WTC11 (cell line): ENCODE results near the gene YLPM1. TPM values are rescaled to one million over a fixed set of nuclear protein-coding genes. Genes with fewer than 3 reads are reported as not detected.

Experiments
- ATAC-seq: fragments of 200-7000 bp; cut with Tn5 transposase; 2 replicates; pipeline ENCODE4 v1.10.0; 2021; ENCODE audit warnings: mild to moderate bottlenecking, moderate library complexity
- CTCF ChIA-PET: fragments of 300-600 bp; sonication (Branson Sonifier 250); formaldehyde crosslinking; loops from one replicate; lab custom pipeline; 2021; ENCODE audit warnings: antibody characterized with exemption; lab: Charles Lee
- POLR2A ChIA-PET: fragments of 350-600 bp; sonication (Branson Sonifier 250); formaldehyde crosslinking; loops from one replicate; lab custom pipeline; 2021; ENCODE audit warnings: antibody characterized with exemption; lab: Charles Lee
- DNase-seq: peaks from one replicate; pipeline ENCODE4 v3.0.0; 2021; ENCODE audit warnings: low spot score
- H3K27ac Mint-ChIP-seq: 2 replicates; pipeline ENCODE4 v1.8.0; 2021; ENCODE audit warnings: mixed read lengths
- H3K27me3 Mint-ChIP-seq: 2 replicates; pipeline ENCODE4 v1.8.0; 2021; ENCODE audit warnings: low read depth, mild to moderate bottlenecking, moderate library complexity, mixed read lengths
- H3K36me3 Mint-ChIP-seq: 2 replicates; pipeline ENCODE4 v1.8.0; 2021; ENCODE audit warnings: mixed read lengths
- H3K4me1 Mint-ChIP-seq: 2 replicates; pipeline ENCODE4 v1.8.0; 2022; ENCODE audit warnings: mixed read lengths
- H3K4me3 Mint-ChIP-seq: 2 replicates; pipeline ENCODE4 v1.8.0; 2021; ENCODE audit warnings: mild to moderate bottlenecking, moderate library complexity, mixed read lengths
- H3K9me3 Mint-ChIP-seq: 2 replicates; pipeline ENCODE4 v1.8.0; 2021; ENCODE audit warnings: mixed read lengths
- ATF2 ChIP-seq: sonication (generic); formaldehyde crosslinking; IDR thresholded peaks from 2 replicates; pipeline ENCODE4 v1.8.1; 2022; ENCODE audit warnings: low read depth, missing genetic modification reagents, borderline replicate concordance
- CREM ChIP-seq: sonication (generic); formaldehyde crosslinking; IDR thresholded peaks from 2 replicates; pipeline ENCODE4 v1.8.1; 2022; ENCODE audit warnings: mild to moderate bottlenecking, missing genetic modification reagents, moderate library complexity
- CTCF ChIP-seq: fragments of 200-600 bp; IDR thresholded peaks from 2 replicates; pipeline ENCODE4 v1.8.0; 2022; ENCODE audit warnings: antibody characterized with exemption
- E2F5 ChIP-seq: sonication (generic); formaldehyde crosslinking; IDR thresholded peaks from 2 replicates; pipeline ENCODE4 v1.8.1; 2022; ENCODE audit warnings: mild to moderate bottlenecking, moderate library complexity, missing genetic modification reagents
- EMX1 ChIP-seq: fragments of 250-450 bp; sonication (Bioruptor Pico); IDR thresholded peaks from 2 replicates; pipeline ENCODE4 v1.8.0; 2021; ENCODE audit warnings: mild to moderate bottlenecking
- ERG ChIP-seq: fragments of 250-450 bp; sonication (Bioruptor Pico); IDR thresholded peaks from 2 replicates; pipeline ENCODE4 v1.8.0; 2021; ENCODE audit warnings: mild to moderate bottlenecking
- FOXP4 ChIP-seq: sonication (generic); formaldehyde crosslinking; IDR thresholded peaks from 2 replicates; pipeline ENCODE4 v1.8.0; 2022; ENCODE audit warnings: mild to moderate bottlenecking, missing genetic modification reagents
- GRHL2 ChIP-seq: fragments of 250-450 bp; sonication (Bioruptor Pico); IDR thresholded peaks from 2 replicates; pipeline ENCODE4 v1.8.0; 2022; ENCODE audit warnings: mild to moderate bottlenecking, moderate library complexity; ENCODE audit not compliant: insufficient replicate concordance, severe bottlenecking
- IRF2 ChIP-seq: sonication (generic); formaldehyde crosslinking; IDR thresholded peaks from 2 replicates; pipeline ENCODE4 v1.8.0; 2022; ENCODE audit warnings: low read depth, missing genetic modification reagents, borderline replicate concordance
- JUN ChIP-seq: sonication (generic); formaldehyde crosslinking; IDR thresholded peaks from 2 replicates; pipeline ENCODE4 v1.8.0; 2023; ENCODE audit warnings: mild to moderate bottlenecking, missing genetic modification reagents
- KAT7 ChIP-seq: sonication (generic); formaldehyde crosslinking; IDR thresholded peaks from 2 replicates; pipeline ENCODE4 v1.8.1; 2023; ENCODE audit warnings: missing genetic modification reagents, mild to moderate bottlenecking, borderline replicate concordance
- NFE2L1 ChIP-seq: sonication (generic); formaldehyde crosslinking; IDR thresholded peaks from 2 replicates; pipeline ENCODE4 v1.8.1; 2023; ENCODE audit warnings: missing genetic modification reagents
- NR1H2 ChIP-seq: sonication (generic); formaldehyde crosslinking; IDR thresholded peaks from 2 replicates; pipeline ENCODE4 v1.9.0; 2021; ENCODE audit warnings: mild to moderate bottlenecking, moderate library complexity, missing genetic modification reagents
- ZBTB43 ChIP-seq: sonication (generic); formaldehyde crosslinking; IDR thresholded peaks from 2 replicates; pipeline ENCODE4 v1.8.1; 2023; ENCODE audit warnings: mild to moderate bottlenecking, missing genetic modification reagents
- ZNF219 ChIP-seq: sonication (generic); formaldehyde crosslinking; IDR thresholded peaks from 2 replicates; pipeline ENCODE4 v1.8.0; 2023; ENCODE audit warnings: missing genetic modification reagents, mild to moderate bottlenecking, borderline replicate concordance
- ZNF263 ChIP-seq: sonication (generic); formaldehyde crosslinking; IDR thresholded peaks from 2 replicates; pipeline ENCODE4 v1.8.1; 2022; ENCODE audit warnings: low read depth, mild to moderate bottlenecking, moderate library complexity, missing genetic modification reagents
- ZNF416 ChIP-seq: fragments of 250-450 bp; sonication (Bioruptor Pico); IDR thresholded peaks from 2 replicates; pipeline ENCODE4 v1.9.0; 2021; ENCODE audit warnings: mild to moderate bottlenecking, inconsistent platforms
- ZNF532 ChIP-seq: fragments of 250-450 bp; sonication (Bioruptor Pico); IDR thresholded peaks from 2 replicates; pipeline ENCODE4 v1.9.0; 2021; ENCODE audit warnings: mild to moderate bottlenecking, borderline replicate concordance
- ZSCAN18 ChIP-seq: fragments of 250-450 bp; sonication (Bioruptor Pico); IDR thresholded peaks from 2 replicates; pipeline ENCODE4 v2.1.2; 2022; ENCODE audit warnings: mild to moderate bottlenecking, moderate library complexity
- total RNA-seq: library from RNA; stranded (reverse); gene quantifications from 3 replicates; pipeline ENCODE4 v1.2.3, GENCODE V29; 2021

Gene YLPM1
- total RNA-seq, 1 experiment from 2014 or later: 66.6 TPM

- no peaks in the 10 kb centered on the region for H3K27me3 Mint-ChIP-seq
- H3K27ac Mint-ChIP-seq: no peak overlapping the region
- H3K4me1 Mint-ChIP-seq: peaks cover 8% of the 10 kb centered on the region
- no peak overlapping the region for H3K4me3 Mint-ChIP-seq
- CTCF ChIA-PET: interaction anchor here (0.9 to 1.6 kb wide), 2 partner anchors 10 to 20 kb away, joined by 3 to 4 read pairs; no protein-coding TSS in a partner anchor
- H3K9me3 Mint-ChIP-seq: peaks cover 4% of the 10 kb centered on the region
- TF ChIP-seq IRF2 (CRISPR knock-in tag) (no peak), ERG (no peak), ATF2 (CRISPR knock-in tag) (no peak), E2F5 (CRISPR knock-in tag) (no peak), JUN (CRISPR knock-in tag) (no peak), ZNF263 (CRISPR knock-in tag) (no peak), ZSCAN18 (CRISPR knock-in tag) (no peak), GRHL2 (no peak), CREM (CRISPR knock-in tag) (no peak), ZNF416 (no peak), KAT7 (no peak), EMX1 (CRISPR knock-in tag) (no peak), ZBTB43 (no peak), NFE2L1 (CRISPR knock-in tag) (no peak), FOXP4 (CRISPR knock-in tag) (no peak), CTCF (no peak), ZNF219 (no peak), ZNF532 (CRISPR knock-in tag) (no peak), NR1H2 (CRISPR knock-in tag) (no peak)
- DNase-seq (no peak), ATAC-seq (no peak)
- POLR2A ChIA-PET: no interaction called here
- H3K36me3 Mint-ChIP-seq: peaks cover 74% of the 10 kb centered on the region
Observed at GRCh38 chr14:74784634-74785033, 21.5 kb downstream of the YLPM1 start.
